DMS53 treated with DMSO at 0.1 percent for 48 hours (cell line): ENCODE results near the gene PAPPA2.

ENCODE experiments used
- DNase-seq: peaks from one replicate; lab custom pipeline; 2025; ENCODE audit not compliant: unreplicated experiment; lab: John Stamatoyannopoulos, UW

The PAPPA2 gene

GRCh38 chr1:176796583-176796982 is 333.6 kb downstream of the PAPPA2 start:
- no peak for DNase-seq

- DNase-seq, result no peak
Measured at GRCh38 chr1:176799327-176799726, 336.4 kb downstream of the PAPPA2 start.

- no peak for DNase-seq
Measured at GRCh38 chr1:176800978-176801513, 338.1 kb downstream of the PAPPA2 start.

GRCh38 chr1:176801514-176802020 is 338.6 kb downstream of the PAPPA2 start:
- no peak for DNase-seq

GRCh38 chr1:176802316-176802715 is 339.3 kb downstream of the PAPPA2 start:
- DNase-seq, result no peak

GRCh38 chr1:176803042-176803441 is 340.1 kb downstream of the PAPPA2 start:
- DNase-seq, result no peak

- no peak for DNase-seq
Measured at GRCh38 chr1:176803596-176803995, 340.6 kb downstream of the PAPPA2 start.

GRCh38 chr1:176809292-176809691 is 346.3 kb downstream of the PAPPA2 start:
- DNase-seq, result no peak

- DNase-seq, result no peak
Measured at GRCh38 chr1:176811511-176812288, 348.7 kb downstream of the PAPPA2 start.

- DNase-seq, result no peak
Measured at GRCh38 chr1:176815621-176816020, 352.6 kb downstream of the PAPPA2 start.

- no peak for DNase-seq
Measured at GRCh38 chr1:176816232-176816631, 353.3 kb downstream of the PAPPA2 start.

GRCh38 chr1:176820391-176821031 is 357.5 kb downstream of the PAPPA2 start:
- DNase-seq, result no peak

GRCh38 chr1:176826265-176826664 is 363.3 kb downstream of the PAPPA2 start:
- peak; percentile 92 for DNase-seq

GRCh38 chr1:176829261-176829660 is 366.3 kb downstream of the PAPPA2 start:
- DNase-seq, result no peak

- DNase-seq, result no peak
Measured at GRCh38 chr1:176831150-176831549, 368.2 kb downstream of the PAPPA2 start.

- DNase-seq, result no peak
Measured at GRCh38 chr1:176837708-176838107, 374.7 kb downstream of the PAPPA2 start.

GRCh38 chr1:176838276-176838995 is 375.5 kb downstream of the PAPPA2 start:
- DNase-seq, result no peak

- no peak for DNase-seq
Measured at GRCh38 chr1:176839216-176839615, 376.2 kb downstream of the PAPPA2 start.

- DNase-seq, result no peak
Measured at GRCh38 chr1:176841238-176841637, 378.3 kb downstream of the PAPPA2 start.

- DNase-seq, result peak; percentile 35
Measured at GRCh38 chr1:176843352-176844297, 380.6 kb downstream of the PAPPA2 start.
